HepG2 (cell line): ENCODE results near the gene APOC3. TPM values are rescaled to one million over a fixed set of nuclear protein-coding genes. Genes with fewer than 3 reads are reported as not detected.

Experiments used
- GRHL1 ChIP-seq: sonication (generic); formaldehyde crosslinking; conservative IDR thresholded peaks from 2 replicates; pipeline ENCODE4 v1.8.0; 2022; ENCODE audit warnings: missing genetic modification reagents
- HMGXB3 ChIP-seq: sonication (generic); formaldehyde crosslinking; IDR thresholded peaks from 2 replicates; pipeline ENCODE4 v1.4.0; 2020; ENCODE audit warnings: missing genetic modification reagents, borderline replicate concordance
- NFYB ChIP-seq: sonication (generic); formaldehyde crosslinking; IDR thresholded peaks from 2 replicates; pipeline ENCODE4 v1.4.0; 2020; ENCODE audit warnings: missing genetic modification reagents
- RARA ChIP-seq: IDR thresholded peaks from 2 replicates; pipeline ENCODE4 v1.6.1; 2016; ENCODE audit warnings: missing genetic modification reagents, missing compliant biosample characterization
- ZBTB40 ChIP-seq, 2 experiments: fragments of 450-650 bp in 1 of 2; sonication (generic) in 1 of 2; formaldehyde crosslinking in 1 of 2; IDR thresholded peaks; 2 replicates each; pipeline versions ENCODE4 v1.6.1 to v1.8.0; 2016 to 2022; ENCODE audit warnings: antibody characterized with exemption in 1 of 2, mild to moderate bottlenecking in 1 of 2, missing genetic modification reagents in 1 of 2
- ZBTB7B ChIP-seq: sonication (generic); formaldehyde crosslinking; IDR thresholded peaks from 2 replicates; pipeline ENCODE4 v1.4.0; 2020; ENCODE audit warnings: missing genetic modification reagents
- ZFP82 ChIP-seq: sonication (generic); formaldehyde crosslinking; IDR thresholded peaks from 2 replicates; pipeline ENCODE4 v1.5.1; 2020; ENCODE audit warnings: mild to moderate bottlenecking, missing genetic modification reagents, borderline replicate concordance
- ZNF343 ChIP-seq: sonication (generic); formaldehyde crosslinking; IDR thresholded peaks from 2 replicates; pipeline ENCODE4 v1.4.0; 2020; ENCODE audit warnings: mild to moderate bottlenecking, missing genetic modification reagents
- ZNF460 ChIP-seq: sonication (generic); formaldehyde crosslinking; IDR thresholded peaks from 2 replicates; pipeline ENCODE4 v1.5.1; 2020; ENCODE audit warnings: missing genetic modification reagents, mild to moderate bottlenecking, borderline replicate concordance
- polyA plus RNA-seq, 8 experiments: library from polyadenylated mRNA; depleted of rRNA in 3 of 8; stranded (reverse) in 7 of 8; unstranded in 1 of 8; fragments of >200 nt; fragmentation: Illumina TruSeq in 4 of 8; extraction: Trizol in 4 of 8; gene quantifications; 2 replicates each; pipeline versions ENCODE4 v1.2.1 to v1.2.3, GENCODE V29; 2011 to 2016; ENCODE audit warnings: low read depth in 4 of 8, missing spikeins in 1 of 8, mixed read lengths in 1 of 8; ENCODE audit not compliant: insufficient read depth in 1 of 8
- total RNA-seq, 5 experiments: library from RNA; depleted of rRNA; stranded (reverse); fragments of >200 nt; fragmentation: Illumina TruSeq; extraction: Trizol; gene quantifications; 2 replicates each; pipeline ENCODE4 v1.2.3, GENCODE V29; 2016; ENCODE audit warnings: low read depth in 1 of 5
- TF ChIP-seq, protein P1 (sequence below): IDR thresholded peaks from 2 replicates; pipeline ENCODE4 v1.6.1; 2016; ENCODE audit warnings: low read depth, borderline replicate concordance

The APOC3 gene
- total and polyA plus RNA-seq, 2 of the 13 experiments (the other 11 are each of a cell fraction or from before 2014, with no cell fraction given): 314 to 687 TPM

DNA sequence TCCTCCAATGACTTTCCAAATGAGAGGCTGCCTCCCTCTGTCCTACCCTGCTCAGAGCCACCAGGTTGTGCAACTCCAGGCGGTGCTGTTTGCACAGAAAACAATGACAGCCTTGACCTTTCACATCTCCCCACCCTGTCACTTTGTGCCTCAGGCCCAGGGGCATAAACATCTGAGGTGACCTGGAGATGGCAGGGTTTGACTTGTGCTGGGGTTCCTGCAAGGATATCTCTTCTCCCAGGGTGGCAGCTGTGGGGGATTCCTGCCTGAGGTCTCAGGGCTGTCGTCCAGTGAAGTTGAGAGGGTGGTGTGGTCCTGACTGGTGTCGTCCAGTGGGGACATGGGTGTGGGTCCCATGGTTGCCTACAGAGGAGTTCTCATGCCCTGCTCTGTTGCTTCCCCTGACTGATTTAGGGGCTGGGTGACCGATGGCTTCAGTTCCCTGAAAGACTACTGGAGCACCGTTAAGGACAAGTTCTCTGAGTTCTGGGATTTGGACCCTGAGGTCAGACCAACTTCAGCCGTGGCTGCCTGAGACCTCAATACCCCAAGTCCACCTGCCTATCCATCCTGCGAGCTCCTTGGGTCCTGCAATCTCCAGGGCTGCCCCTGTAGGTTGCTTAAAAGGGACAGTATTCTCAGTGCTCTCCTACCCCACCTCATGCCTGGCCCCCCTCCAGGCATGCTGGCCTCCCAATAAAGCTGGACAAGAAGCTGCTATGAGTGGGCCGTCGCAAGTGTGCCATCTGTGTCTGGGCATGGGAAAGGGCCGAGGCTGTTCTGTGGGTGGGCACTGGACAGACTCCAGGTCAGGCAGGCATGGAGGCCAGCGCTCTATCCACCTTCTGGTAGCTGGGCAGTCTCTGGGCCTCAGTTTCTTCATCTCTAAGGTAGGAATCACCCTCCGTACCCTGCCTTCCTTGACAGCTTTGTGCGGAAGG is 2.9 kb downstream of the APOC3 start (continued):
- TF ChIP-seq ZBTB40 (IDR thresholded peaks at IDR 0.05) (no peak), ZBTB40 (CRISPR knock-in tag; IDR thresholded peaks at IDR 0.05) (peak; percentile 59; the same call in 1 of the 2 replicates), ZBTB7B (peak; percentile 99), RARA (CRISPR knock-in tag) (peak; percentile 99), ZNF343 (CRISPR knock-in tag) (no peak), ZNF460 (CRISPR knock-in tag) (peak; percentile 55; the same call in 1 of the 2 replicates), ZFP82 (no peak), GRHL1 (no peak), NFYB (CRISPR knock-in tag) (no peak; the same call in 1 of the 2 replicates), HMGXB3 (CRISPR knock-in tag) (peak; percentile 95)
- TF ChIP-seq, protein P1, sequence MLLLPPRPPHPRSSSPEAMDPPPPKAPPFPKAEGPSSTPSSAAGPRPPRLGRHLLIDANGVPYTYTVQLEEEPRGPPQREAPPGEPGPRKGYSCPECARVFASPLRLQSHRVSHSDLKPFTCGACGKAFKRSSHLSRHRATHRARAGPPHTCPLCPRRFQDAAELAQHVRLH (CRISPR knock-in tag): peak; percentile 85
